Right cardiac atrium (tissue), 5 donors: ENCODE results near the gene SMIM44. TPM values are rescaled to one million over a fixed set of nuclear protein-coding genes. Genes with fewer than 3 reads are reported as not detected.
"Not testable (repeated sequence)": the region's sequence is repeated elsewhere in the genome, so short reads cannot be mapped to it uniquely, and the experiment has no call there.

Experiments used
- ATAC-seq, 2 donors: fragments of 200-7000 bp; cut with Tn5 transposase; one replicate each; pipeline versions ENCODE4 v1.8.0 to v1.9.1; 2020; ENCODE audit warnings: moderate library complexity in 2 of 2, mild to moderate bottlenecking in 1 of 2
- DNase-seq, 3 donors: peaks; one replicate each; pipeline ENCODE4 v3.0.0-alpha.2; 2020
- H3K27ac ChIP-seq: one replicate; pipeline ENCODE4 v1.5.1; 2013; ENCODE audit warnings: mild to moderate bottlenecking, low read length, control low read depth, moderate library complexity
- H3K27me3 ChIP-seq: one replicate; pipeline ENCODE4 v1.6.1; 2013; ENCODE audit not compliant: control insufficient read depth, insufficient read depth
- H3K4me1 ChIP-seq: one replicate; pipeline ENCODE4 v1.6.1; 2013; ENCODE audit warnings: low read length; ENCODE audit not compliant: control insufficient read depth, insufficient read depth
- H3K4me3 ChIP-seq: one replicate; pipeline ENCODE4 v1.5.1; 2013; ENCODE audit warnings: low read length, control low read depth
- H3K9me3 ChIP-seq: one replicate; pipeline ENCODE4 v1.6.1; 2013; ENCODE audit warnings: low read length; ENCODE audit not compliant: control insufficient read depth
- whole genome bisulfite sequencing: extraction: QIAGEN DNeasy Blood & Tissue Kit; methylation state at CpG from one replicate; pipeline ENCODE4 v1.1.7; 2013; 5-methylcytosine and 5-hydroxymethylcytosine counted together
- intact Hi-C, 4 donors: fragments of 100-400 bp; cut with DNase I; formaldehyde crosslinking; loops; one replicate each; pipeline versions ENCODE4 v1.11.0 to v1.14.0; 2022 to 2023
- polyA plus RNA-seq: library from polyadenylated mRNA; stranded (reverse); fragments of 200-250 nt; gene quantifications from one replicate; pipeline ENCODE4 v1.2.3, GENCODE V29; 2013
- total RNA-seq, 4 donors: library from RNA; stranded (reverse); fragmentation: NEBNext Ultra II Directional; extraction: Animal tissue kit (Norgen Biotek cat#: 25700); gene quantifications; one replicate each; pipeline ENCODE4 v1.2.1, GENCODE V29; 2021
- donor health status: healthy with polysubstance abuse.
- donor health status: DM: no; HTN: yes; CAD: no.
- donor health status: DM: no; HTN: no; CAD: no.
- donor health status: DM: no; HTN: yes; CAD: no; lungs with severe emphysema.
- donor health status: DM: yes; HTN: yes; CAD: no.

SMIM44 gene
- total and polyA plus RNA-seq, 5 donors: not detected

DNA sequence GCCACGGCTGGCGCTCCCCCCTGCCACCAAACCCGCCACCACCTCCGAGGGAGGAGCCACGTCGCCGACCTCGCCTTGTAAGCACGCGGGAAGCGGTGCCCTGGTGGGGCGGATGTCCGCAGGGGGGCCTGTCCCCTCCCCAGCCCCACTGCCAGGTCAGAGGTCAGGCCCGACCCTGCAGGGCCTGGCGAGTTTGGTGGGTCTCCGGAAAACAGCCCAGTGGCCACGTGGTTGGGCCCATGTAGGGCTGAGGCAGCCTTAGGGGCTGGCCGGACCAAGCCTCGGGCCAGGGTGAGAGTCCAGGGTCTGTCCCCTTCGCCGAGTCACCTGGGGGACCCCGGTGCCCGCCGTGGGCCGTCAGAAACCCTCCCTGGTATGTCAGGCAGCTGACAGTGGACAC, 29.4 kb downstream of the SMIM44 start:
- no peak overlapping the region for H3K27ac ChIP-seq
- peak in 1 of 3 donors; percentile 74 for DNase-seq
- 87% methylated on average over 25 of the region's 25 CpGs for WGBS

DNA sequence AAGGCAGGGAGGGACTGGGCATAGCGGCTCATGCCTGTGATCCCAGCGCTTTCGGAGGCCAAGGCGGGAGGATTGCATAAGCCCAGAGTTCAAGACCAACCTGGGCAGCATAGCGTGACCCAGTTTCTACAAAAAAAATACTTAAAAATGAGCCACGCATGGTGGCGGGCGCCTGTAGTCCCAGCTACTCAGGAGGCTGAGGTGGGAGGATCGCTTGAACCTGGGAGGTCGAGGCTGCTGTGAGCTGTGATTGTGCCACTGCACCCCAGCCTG, 30.4 kb downstream of the SMIM44 start:
- H3K27me3 ChIP-seq, ATAC-seq, intact Hi-C loops, H3K27ac ChIP-seq, H3K9me3 ChIP-seq, DNase-seq, H3K4me1 ChIP-seq, H3K4me3 ChIP-seq: not testable (repeated sequence)
- WGBS: 97% methylated on average over 10 of the region's 10 CpGs

More for the DNA sequence above, 29.4 kb downstream of the SMIM44 start:
- H3K4me1 ChIP-seq: peaks cover 8% of the 10 kb centered on the region
- no peaks in the 10 kb centered on the region for H3K9me3 ChIP-seq
- no peaks in the 10 kb centered on the region for H3K27me3 ChIP-seq
- no peak for ATAC-seq
- no peak overlapping the region for H3K4me3 ChIP-seq
- intact Hi-C loops: no loop called here

GRCh38 chr19:3452171-3452941, 30.9 kb downstream of the SMIM44 start:
- intact Hi-C loops: no loop called here
- H3K4me1 ChIP-seq: no peaks in the 10 kb centered on the region

DNA sequence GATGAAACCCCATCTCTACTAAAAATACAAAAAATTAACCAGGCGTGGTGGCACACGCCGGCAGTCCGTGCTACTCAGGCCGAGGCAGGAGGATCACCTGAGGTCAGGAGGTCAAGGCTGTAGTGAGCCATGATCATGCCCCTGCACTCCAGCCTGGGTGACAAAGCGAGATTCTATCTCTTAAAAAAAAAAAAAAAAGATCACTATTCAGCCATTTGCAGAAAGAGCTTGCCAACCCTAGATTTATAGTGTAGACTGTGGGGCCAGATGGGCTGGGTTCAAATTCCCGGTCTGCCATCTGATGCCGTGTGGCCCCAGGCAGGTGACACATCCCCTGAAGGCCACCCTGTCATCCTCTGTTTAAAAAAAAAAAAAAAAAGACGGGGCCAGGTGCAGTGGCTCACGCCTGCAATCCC, 31.8 kb downstream of the SMIM44 start:
- Histone ChIP-seq H3K27me3 (no peaks in the 10 kb centered on the region), H3K27ac (peak overlapping the region; percentile 73), H3K4me3 (no peak overlapping the region), H3K4me1 (no peaks in the 10 kb centered on the region), H3K9me3 (no peaks in the 10 kb centered on the region)
- ATAC-seq (no peak), DNase-seq (no peak)
- WGBS: 79% methylated on average over 10 of the region's 10 CpGs
- intact Hi-C loops: no loop called here

More at GRCh38 chr19:3452171-3452941, 30.9 kb downstream of the SMIM44 start:
- ATAC-seq: no peak
- no peak overlapping the region for H3K27ac ChIP-seq
- 93% methylated on average over 38 of the region's 38 CpGs for WGBS
- H3K9me3 ChIP-seq: no peaks in the 10 kb centered on the region
- DNase-seq: peak in 1 of 3 donors; percentile 32
- no peaks in the 10 kb centered on the region for H3K27me3 ChIP-seq
- no peak overlapping the region for H3K4me3 ChIP-seq

DNA sequence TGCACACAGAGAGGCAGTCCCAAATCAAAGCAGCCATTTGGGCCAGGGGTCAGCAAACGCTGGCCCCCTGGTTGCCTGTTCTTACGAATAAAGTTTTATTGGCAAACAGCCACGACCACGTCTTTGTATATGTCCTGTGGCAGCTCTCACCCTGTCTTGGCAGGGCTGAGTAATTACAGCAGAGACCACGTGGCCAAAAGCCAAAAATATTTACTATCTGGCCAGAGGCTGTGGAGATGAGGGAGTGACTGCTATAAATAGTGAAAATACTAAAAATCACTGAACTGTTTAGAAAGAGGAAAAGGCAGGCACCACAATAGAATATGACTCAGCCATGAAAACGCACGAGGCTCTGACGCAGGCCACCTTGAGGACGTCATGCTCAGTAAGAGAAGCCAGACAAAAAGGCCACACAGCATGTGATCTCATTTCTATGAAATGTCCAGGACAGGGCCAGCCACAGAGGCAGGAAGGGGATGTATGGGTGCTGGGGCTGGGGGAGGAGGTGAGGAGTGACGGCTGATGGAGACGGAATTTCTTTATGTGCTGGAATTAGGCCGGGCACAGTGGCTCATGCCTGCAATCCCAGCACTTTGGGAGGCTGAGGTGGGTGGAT, 32.3 kb downstream of the SMIM44 start:
- WGBS: 19% methylated on average over 12 of the region's 12 CpGs
- H3K4me1 ChIP-seq: no peaks in the 10 kb centered on the region

DNA sequence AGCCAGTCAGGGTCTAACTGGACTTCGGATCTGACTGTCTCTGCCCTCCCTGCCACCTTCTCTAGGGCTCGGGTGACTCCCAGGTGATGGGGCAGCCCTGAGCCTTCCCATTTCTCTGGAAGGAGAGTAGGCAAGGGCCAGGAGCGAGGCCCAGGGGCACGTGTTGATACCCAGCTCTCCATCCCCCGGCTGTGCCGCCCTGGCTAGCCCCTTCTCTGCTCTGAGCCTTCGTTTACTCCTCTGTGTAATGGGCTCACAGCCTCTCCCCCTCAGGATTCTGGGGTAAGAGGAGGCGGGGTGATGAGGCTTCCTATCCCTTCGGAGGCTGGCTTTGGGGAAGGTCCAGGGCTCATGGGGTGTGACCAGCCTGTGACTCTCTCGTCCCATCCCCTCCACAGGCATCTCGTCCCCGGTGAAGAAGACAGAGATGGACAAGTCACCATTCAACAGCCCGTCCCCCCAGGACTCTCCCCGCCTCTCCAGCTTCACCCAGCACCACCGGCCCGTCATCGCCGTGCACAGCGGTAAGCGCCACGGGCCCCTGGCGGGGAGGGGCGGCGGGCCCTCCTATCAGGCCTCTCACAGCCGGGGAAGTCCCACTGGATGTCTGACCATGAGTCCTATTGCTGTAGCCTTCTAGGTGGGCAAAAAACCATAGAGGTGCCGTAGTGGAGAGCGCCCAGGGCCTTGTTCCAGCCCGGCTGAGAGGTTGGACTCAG, 34.5 kb downstream of the SMIM44 start:
- no peaks in the 10 kb centered on the region for H3K27me3 ChIP-seq
- no peaks in the 10 kb centered on the region for H3K9me3 ChIP-seq
- ATAC-seq (no peak), DNase-seq (no peak)
- 92% methylated on average over 28 of the region's 28 CpGs for WGBS
- H3K4me1 ChIP-seq: peaks cover 9% of the 10 kb centered on the region
- no peak overlapping the region for H3K27ac ChIP-seq
- intact Hi-C loops: no loop called here
- H3K4me3 ChIP-seq: no peak overlapping the region

More for the DNA sequence above, 32.3 kb downstream of the SMIM44 start:
- intact Hi-C loops: no loop called here
- Histone ChIP-seq H3K27ac (peak overlapping the region; percentile 84), H3K9me3 (no peaks in the 10 kb centered on the region), H3K27me3 (no peaks in the 10 kb centered on the region), H3K4me3 (no peak overlapping the region)
- DNase-seq: peak; percentile 77 to 87 (median 86)
- peak; percentile 76 to 93 for ATAC-seq

DNA sequence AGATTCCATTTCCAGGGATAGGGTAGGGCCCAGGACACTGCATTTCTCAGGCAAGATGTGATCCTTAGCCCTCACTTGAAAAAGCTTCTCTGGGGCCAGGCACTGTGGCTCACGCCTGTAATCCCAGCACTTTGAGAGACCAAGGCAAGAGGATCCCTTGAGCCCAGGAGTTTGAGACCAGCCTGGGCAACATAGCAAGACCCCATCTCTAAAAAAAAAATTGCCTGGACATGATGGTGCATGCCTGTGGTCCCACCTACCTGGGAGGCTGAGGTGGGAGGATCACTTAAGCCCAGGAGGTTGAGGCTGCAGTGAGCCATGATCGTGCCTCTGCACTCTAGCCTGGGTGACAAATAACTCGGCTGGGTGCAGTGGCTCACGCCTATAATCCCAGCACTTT, 36.6 kb downstream of the SMIM44 start:
- H3K9me3 ChIP-seq, H3K4me3 ChIP-seq, H3K27ac ChIP-seq, ATAC-seq, H3K27me3 ChIP-seq, intact Hi-C loops, DNase-seq: not testable (repeated sequence)
- 91% methylated on average over 4 of the region's 4 CpGs for WGBS
- H3K4me1 ChIP-seq: peaks cover 12% of the 10 kb centered on the region

DNA sequence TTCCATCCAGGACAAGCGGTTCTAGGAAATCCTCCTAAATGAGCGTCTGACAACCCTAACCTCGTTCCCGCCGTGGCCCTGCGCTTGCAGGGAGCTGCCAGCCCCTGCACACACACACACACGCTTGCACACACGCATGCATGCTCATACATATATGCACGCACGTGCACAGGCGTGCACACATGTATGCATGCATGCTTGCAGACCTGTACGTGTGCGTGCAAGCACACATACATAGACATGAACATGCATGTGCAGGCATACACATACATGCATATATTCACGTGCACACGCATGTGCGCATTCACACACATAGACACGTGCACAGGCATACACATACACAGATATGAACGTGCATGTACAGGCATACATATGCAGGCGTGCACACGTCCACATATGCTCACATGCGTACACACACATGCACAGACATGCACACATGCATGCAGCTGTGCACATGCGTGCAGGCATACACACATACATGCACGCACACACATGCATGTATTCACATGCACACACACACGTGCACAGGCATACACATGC, 38.5 kb downstream of the SMIM44 start:
- DNase-seq: no peak
- peaks cover 12% of the 10 kb centered on the region for H3K4me1 ChIP-seq
- H3K27ac ChIP-seq: no peak overlapping the region
- H3K4me3 ChIP-seq: no peak overlapping the region
- no peaks in the 10 kb centered on the region for H3K9me3 ChIP-seq
- no peaks in the 10 kb centered on the region for H3K27me3 ChIP-seq
- peak; percentile 1 for ATAC-seq
- intact Hi-C loops: no loop called here
- WGBS: 53% methylated on average over 24 of the region's 24 CpGs

GRCh38 chr19:3443840-3444694, 39.2 kb downstream of the SMIM44 start:
- H3K4me3 ChIP-seq: no peak overlapping the region
- no peaks in the 10 kb centered on the region for H3K9me3 ChIP-seq
- ATAC-seq (peak; percentile 82 to 85), DNase-seq (peak; percentile 73 to 90 (median 88))
- intact Hi-C loops: no loop called here
- WGBS: 26% methylated on average over 33 of the region's 33 CpGs
- no peaks in the 10 kb centered on the region for H3K27me3 ChIP-seq
- H3K27ac ChIP-seq: peak overlapping the region; percentile 76
- H3K4me1 ChIP-seq: peaks cover 12% of the 10 kb centered on the region

- WGBS: 84% methylated on average over 15 of the region's 15 CpGs
- peaks cover 12% of the 10 kb centered on the region for H3K4me1 ChIP-seq
These were observed 40.7 kb downstream of the SMIM44 start for GRCh38 chr19:3442487-3443071.

More at GRCh38 chr19:3442487-3443071, 40.7 kb downstream of the SMIM44 start:
- DNase-seq (peak in 1 of 3 donors; percentile 51), ATAC-seq (no peak)
- Histone ChIP-seq H3K27ac (no peak overlapping the region), H3K9me3 (no peaks in the 10 kb centered on the region), H3K27me3 (no peaks in the 10 kb centered on the region), H3K4me3 (no peak overlapping the region)
- intact Hi-C loops: no loop called here
